Middle frontal gyrus (tissue), 1 donor: Measurements from ENCODE around the gene NPC1L1.
"Not testable (repeated sequence)": the region's sequence is repeated elsewhere in the genome, so short reads cannot be mapped to it uniquely, and the experiment has no call there.

Source experiments
- DNase-seq: peaks from one replicate; pipeline ENCODE4 v3.0.0-alpha.2; 2015; ENCODE audit warnings: low spot score; ENCODE audit errors: extremely low spot score

Gene NPC1L1

GRCh38 chr7:44565097-44565794 is 24.1 kb upstream of the NPC1L1 start:
- DNase-seq, result peak; percentile 54

- no peak for DNase-seq
Measured at GRCh38 chr7:44564606-44565005, 23.5 kb upstream of the NPC1L1 start.

GRCh38 chr7:44563171-44563679 is 22.1 kb upstream of the NPC1L1 start:
- DNase-seq, result no peak

- not testable (repeated sequence) for DNase-seq
Measured at GRCh38 chr7:44562622-44562962, 21.5 kb upstream of the NPC1L1 start.

- DNase-seq, result no peak
Measured at GRCh38 chr7:44561962-44562621, 21.0 kb upstream of the NPC1L1 start.

GRCh38 chr7:44561481-44561880 is 20.4 kb upstream of the NPC1L1 start:
- no peak for DNase-seq

- no peak for DNase-seq
Measured at GRCh38 chr7:44559485-44559884, 18.4 kb upstream of the NPC1L1 start.

GRCh38 chr7:44557485-44557884 is 16.4 kb upstream of the NPC1L1 start:
- no peak for DNase-seq

- DNase-seq, result no peak
Measured at GRCh38 chr7:44555350-44555749, 14.2 kb upstream of the NPC1L1 start.

GRCh38 chr7:44552473-44553005 is 11.4 kb upstream of the NPC1L1 start:
- DNase-seq, result not testable (repeated sequence)

GRCh38 chr7:44549457-44549856 is 8.3 kb upstream of the NPC1L1 start:
- DNase-seq, result no peak

- no peak for DNase-seq
Measured at GRCh38 chr7:44548893-44549292, 7.8 kb upstream of the NPC1L1 start.

- no peak for DNase-seq
Measured at GRCh38 chr7:44547536-44548231, 6.6 kb upstream of the NPC1L1 start.

GRCh38 chr7:44541876-44542610 is 913 bp upstream of the NPC1L1 start:
- no peak for DNase-seq

GRCh38 chr7:44540592-44541027 is 520 bp downstream of the NPC1L1 start:
- no peak for DNase-seq

GRCh38 chr7:44539669-44540506 is 1.2 kb downstream of the NPC1L1 start:
- DNase-seq, result no peak

- DNase-seq, result no peak
Measured at GRCh38 chr7:44538798-44539668, 2.1 kb downstream of the NPC1L1 start.

- DNase-seq, result no peak
Measured at GRCh38 chr7:44538093-44538797, 2.9 kb downstream of the NPC1L1 start.

GRCh38 chr7:44537442-44537841 is 3.7 kb downstream of the NPC1L1 start:
- no peak for DNase-seq
